ENCODE measurements around the gene VWA8. TPM values are rescaled to one million over a fixed set of nuclear protein-coding genes. Genes with fewer than 3 reads are reported as not detected.
A peak's percentile ranks its signal among the peaks of the same experiment; 100 is the strongest.

The VWA8 gene
- polyA plus RNA-seq, 4 donors: 15.3 to 21.7 (median 19.6) TPM

- no peak for DNase-seq (ENCODE audit: low read depth in 4 of 4, low spot score in 3 of 4)
Observed at GRCh38 chr13:41699759-41700158, 261.1 kb downstream of the VWA8 start.

GRCh38 chr13:41697578-41697977, 263.3 kb downstream of the VWA8 start:
- DNase-seq (ENCODE audit: low read depth in 4 of 4, low spot score in 3 of 4): no peak

- DNase-seq (ENCODE audit: low read depth in 4 of 4, low spot score in 3 of 4): no peak
Observed at GRCh38 chr13:41696163-41697003, 264.5 kb downstream of the VWA8 start.

GRCh38 chr13:41694545-41695301, 266.2 kb downstream of the VWA8 start:
- peak; percentile 67 to 83 (median 74) for DNase-seq (ENCODE audit: low read depth in 4 of 4, low spot score in 3 of 4)

- DNase-seq (ENCODE audit: low read depth in 4 of 4, low spot score in 3 of 4): no peak
Observed at GRCh38 chr13:41693434-41693833, 267.5 kb downstream of the VWA8 start.

- no peak for DNase-seq (ENCODE audit: low read depth in 4 of 4, low spot score in 3 of 4)
Observed at GRCh38 chr13:41691274-41691673, 269.6 kb downstream of the VWA8 start.

- no peak for DNase-seq (ENCODE audit: low read depth in 4 of 4, low spot score in 3 of 4)
Observed at GRCh38 chr13:41682766-41683165, 278.1 kb downstream of the VWA8 start.

GRCh38 chr13:41682001-41682400, 278.9 kb downstream of the VWA8 start:
- no peak for DNase-seq (ENCODE audit: low read depth in 4 of 4, low spot score in 3 of 4)

- no peak for DNase-seq (ENCODE audit: low read depth in 4 of 4, low spot score in 3 of 4)
Observed at GRCh38 chr13:41681587-41681986, 279.3 kb downstream of the VWA8 start.

GRCh38 chr13:41680900-41681299, 280.0 kb downstream of the VWA8 start:
- no peak for DNase-seq (ENCODE audit: low read depth in 4 of 4, low spot score in 3 of 4)

GRCh38 chr13:41678848-41679247, 282.1 kb downstream of the VWA8 start:
- DNase-seq (ENCODE audit: low read depth in 4 of 4, low spot score in 3 of 4): no peak

- DNase-seq (ENCODE audit: low read depth in 4 of 4, low spot score in 3 of 4): no peak
Observed at GRCh38 chr13:41678249-41678648, 282.7 kb downstream of the VWA8 start.

GRCh38 chr13:41675306-41675705, 285.6 kb downstream of the VWA8 start:
- no peak for DNase-seq (ENCODE audit: low read depth in 4 of 4, low spot score in 3 of 4)

- no peak for DNase-seq (ENCODE audit: low read depth in 4 of 4, low spot score in 3 of 4)
Observed at GRCh38 chr13:41674246-41674645, 286.7 kb downstream of the VWA8 start.

GRCh38 chr13:41673640-41674039, 287.3 kb downstream of the VWA8 start:
- DNase-seq (ENCODE audit: low read depth in 4 of 4, low spot score in 3 of 4): no peak

GRCh38 chr13:41670873-41671443, 290.0 kb downstream of the VWA8 start:
- DNase-seq (ENCODE audit: low read depth in 4 of 4, low spot score in 3 of 4): no peak

GRCh38 chr13:41668130-41668757, 292.7 kb downstream of the VWA8 start:
- DNase-seq (ENCODE audit: low read depth in 4 of 4, low spot score in 3 of 4): peak; percentile 68 to 82 (median 70)

GRCh38 chr13:41666644-41667043, 294.3 kb downstream of the VWA8 start:
- no peak for DNase-seq (ENCODE audit: low read depth in 4 of 4, low spot score in 3 of 4)

GRCh38 chr13:41660411-41660810, 300.5 kb downstream of the VWA8 start:
- no peak for DNase-seq (ENCODE audit: low read depth in 4 of 4, low spot score in 3 of 4)

GRCh38 chr13:41658057-41658661, 302.8 kb downstream of the VWA8 start:
- DNase-seq (ENCODE audit: low read depth in 4 of 4, low spot score in 3 of 4): no peak

- DNase-seq (ENCODE audit: low read depth in 4 of 4, low spot score in 3 of 4): no peak
Observed at GRCh38 chr13:41655997-41656396, 304.9 kb downstream of the VWA8 start.
